Ovary (tissue), 9 donors: Measurements from ENCODE around the gene HTR2A. TPM values are rescaled to one million over a fixed set of nuclear protein-coding genes. Genes with fewer than 3 reads are reported as not detected.

Source experiments
- DNase-seq, 5 donors: peaks; one replicate each; pipeline ENCODE4 v3.0.0-alpha.2; 2019 to 2020
- H3K27ac ChIP-seq, 2 donors: fragments of 200-600 bp; one replicate each; pipeline versions ENCODE4 v1.5.1 to v1.8.0; 2019 to 2022
- H3K27me3 ChIP-seq: fragments of 200-600 bp; one replicate; pipeline ENCODE4 v1.8.0; 2022
- H3K36me3 ChIP-seq: fragments of 200-600 bp; sonication (generic); one replicate; pipeline ENCODE4 v1.5.1; 2019
- H3K4me1 ChIP-seq: one replicate; pipeline ENCODE4 v1.8.1; 2013; ENCODE audit warnings: mild to moderate bottlenecking, moderate library complexity; ENCODE audit not compliant: insufficient read depth
- H3K4me3 ChIP-seq: fragments of 200-600 bp; sonication (generic); one replicate; pipeline ENCODE4 v1.5.1; 2017
- H3K9me3 ChIP-seq, 2 donors: fragments of 200-600 bp in 1 of 2; sonication (generic) in 1 of 2; one replicate each; pipeline versions ENCODE4 v1.5.1 to v1.8.1; 2013 to 2019; ENCODE audit warnings: mild to moderate bottlenecking in 1 of 2, moderate library complexity in 1 of 2
- CTCF ChIP-seq, 3 donors: fragments of 450-650 bp in 2 of 3; fragments of 200-600 bp in 1 of 3; IDR thresholded peaks; one replicate each; pipeline versions ENCODE4 v1.5.1 to v1.8.0; 2016 to 2022; ENCODE audit warnings: antibody characterized with exemption in 3 of 3, mild to moderate bottlenecking in 1 of 3
- EP300 ChIP-seq: sonication (generic); formaldehyde crosslinking; IDR thresholded peaks from one replicate; pipeline ENCODE4 v1.6.1; 2017; ENCODE audit warnings: antibody characterized with exemption
- POLR2A ChIP-seq: fragments of 450-650 bp; IDR thresholded peaks from one replicate; pipeline ENCODE4 v1.6.1; 2017; ENCODE audit warnings: antibody characterized with exemption, mild to moderate bottlenecking, moderate library complexity
- WGBS, 3 donors: extraction: QIAGEN DNeasy Blood & Tissue Kit in 1 of 3; methylation state at CpG; one replicate each; pipeline versions ENCODE4 v1.1.5 to v1.1.7; 2013 to 2017; 5-methylcytosine and 5-hydroxymethylcytosine counted together
- intact Hi-C, 4 donors: fragments of 100-400 bp; cut with DNase I; formaldehyde crosslinking; loops; one replicate each; pipeline versions ENCODE4 v1.11.0 to v1.15.1; 2022 to 2023
- polyA plus RNA-seq, 2 donors: library from polyadenylated mRNA; stranded (reverse); fragments of 200-250 nt in 1 of 2; fragments of 350-450 nt in 1 of 2; fragmentation: Illumina TruSeq in 1 of 2; extraction: RNeasy Lipid Tissue Mini Kit (QIAGEN cat#74804) in 1 of 2; gene quantifications; one replicate each; pipeline ENCODE4 v1.2.3, GENCODE V29; 2013 to 2014
- total RNA-seq, 7 donors: library from RNA; depleted of rRNA in 2 of 7; stranded (reverse); fragments of >200 nt in 2 of 7; fragmentation: NEBNext Ultra II Directional in 3 of 7; extraction: Animal tissue kit (Norgen Biotek cat#: 25700) in 3 of 7; gene quantifications; one replicate each; pipeline versions ENCODE4 v1.1.0 to v1.2.4, GENCODE V29; 2016 to 2023
- donor health status: DM: no; HTN: no; CAD: no; lungs with moderate emphysema.
- donor health status: DM: no; HTN: no; CAD: no.
- donor health status: Bipolar disorder and iron deficiency.
- donor health status: DM: yes; HTN: yes; CAD: no.
- donor health status: DM: no; HTN: no; CAD: no.
- donor health status: DM: yes; HTN: yes; CAD: no.

The HTR2A gene
- total and polyA plus RNA-seq, 9 donors: 0.05 to 0.88 (median 0.25) TPM; not detected in 1

GRCh38 chr13:46817838-46818476 lies 78.9 kb downstream of the HTR2A start:
- Histone ChIP-seq H3K4me1 (peaks cover 2% of the 10 kb centered on the region), H3K9me3 (no peaks in the 10 kb centered on the region), H3K4me3 (no peak overlapping the region), H3K27me3 (no peaks in the 10 kb centered on the region), H3K36me3 (no peaks in the 10 kb centered on the region), H3K27ac (no peak overlapping the region)
- DNase-seq: no peak
- WGBS, 3 donors: 73 to 87% (median 82%) methylated on average over 9 to 13 of the region's 13 CpGs
- no peak for TF ChIP-seq POLR2A
- TF ChIP-seq CTCF (IDR thresholded peaks at IDR 0.05): no peak
- no peak for TF ChIP-seq EP300
- intact Hi-C loops: no loop called here

- TF ChIP-seq EP300: no peak
- no peak for TF ChIP-seq CTCF (IDR thresholded peaks at IDR 0.05)
- TF ChIP-seq POLR2A: no peak
- no peaks in the 10 kb centered on the region for H3K27me3 ChIP-seq
- no peaks in the 10 kb centered on the region for H3K9me3 ChIP-seq
- H3K4me1 ChIP-seq: peaks cover 2% of the 10 kb centered on the region
- no peak overlapping the region for H3K4me3 ChIP-seq
- intact Hi-C loops: no loop called here
- H3K36me3 ChIP-seq: no peaks in the 10 kb centered on the region
- no peak overlapping the region for H3K27ac ChIP-seq
- no peak for DNase-seq
- 0 to 23% (median 4%) methylated on average over 1 of the region's 1 CpG for WGBS, 3 donors
These were observed 79.8 kb downstream of the HTR2A start for GRCh38 chr13:46817095-46817494.

GRCh38 chr13:46816371-46816770 lies 80.5 kb downstream of the HTR2A start:
- no peaks in the 10 kb centered on the region for H3K27me3 ChIP-seq
- H3K36me3 ChIP-seq: no peaks in the 10 kb centered on the region
- TF ChIP-seq CTCF (IDR thresholded peaks at IDR 0.05) (no peak), EP300 (no peak), POLR2A (no peak)
- H3K4me1 ChIP-seq: peaks cover 2% of the 10 kb centered on the region
- WGBS, 3 donors: 94 to 100% (median 94%) methylated on average over 1 of the region's 1 CpG
- no peak for DNase-seq
- no peak overlapping the region for H3K27ac ChIP-seq
- intact Hi-C loops: no loop called here
- H3K4me3 ChIP-seq: no peak overlapping the region
- H3K9me3 ChIP-seq: no peaks in the 10 kb centered on the region

- Histone ChIP-seq H3K27me3 (no peaks in the 10 kb centered on the region), H3K4me3 (no peak overlapping the region), H3K4me1 (peaks cover 2% of the 10 kb centered on the region), H3K27ac (no peak overlapping the region), H3K36me3 (no peaks in the 10 kb centered on the region), H3K9me3 (no peaks in the 10 kb centered on the region)
- no peak for TF ChIP-seq POLR2A
- no peak for TF ChIP-seq EP300
- no peak for TF ChIP-seq CTCF (IDR thresholded peaks at IDR 0.05)
- no peak for DNase-seq
- intact Hi-C loops: no loop called here
These were observed 84.5 kb downstream of the HTR2A start for GRCh38 chr13:46812301-46812797.
